GM21423 (cell line): ENCODE data around the gene OSBPL8.
"Not testable (repeated sequence)": the region's sequence is repeated elsewhere in the genome, so short reads cannot be mapped to it uniquely, and the experiment has no call there.

Experiments
- ATAC-seq: cut with Tn5 transposase; IDR thresholded peaks from one replicate; pipeline ENCODE4 v1.9.1; 2021; ENCODE audit warnings: mild to moderate bottlenecking, moderate library complexity; ENCODE audit not compliant: unreplicated experiment

OSBPL8 gene

DNA sequence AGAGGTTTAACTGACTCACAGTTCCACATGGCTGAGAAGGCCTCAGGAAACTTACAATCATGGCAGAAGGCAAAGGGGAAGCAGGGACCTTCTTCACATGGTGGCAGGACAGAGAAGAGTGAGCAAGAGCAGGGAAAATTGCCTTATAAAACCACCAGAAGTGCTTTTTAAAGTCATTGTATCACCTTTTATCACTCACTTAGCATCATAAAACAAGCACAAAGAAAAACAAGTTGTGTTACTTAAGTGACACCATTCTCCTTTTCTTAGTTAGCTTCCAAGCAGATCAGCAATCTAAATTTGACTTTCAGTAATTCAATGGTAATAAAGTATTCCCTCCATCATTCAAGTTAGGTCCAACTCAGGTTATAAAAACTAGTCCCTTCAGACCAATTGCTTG, 28.5 kb downstream of the OSBPL8 start:
- ATAC-seq, result no peak

GRCh38 chr12:76530516-76530915, 29.1 kb downstream of the OSBPL8 start:
- no peak for ATAC-seq

- ATAC-seq, result no peak
Observed at GRCh38 chr12:76529226-76529918, 30.2 kb downstream of the OSBPL8 start.

GRCh38 chr12:76523408-76523807, 36.2 kb downstream of the OSBPL8 start:
- ATAC-seq, result no peak

GRCh38 chr12:76520348-76520747, 39.2 kb downstream of the OSBPL8 start:
- no peak for ATAC-seq

DNA sequence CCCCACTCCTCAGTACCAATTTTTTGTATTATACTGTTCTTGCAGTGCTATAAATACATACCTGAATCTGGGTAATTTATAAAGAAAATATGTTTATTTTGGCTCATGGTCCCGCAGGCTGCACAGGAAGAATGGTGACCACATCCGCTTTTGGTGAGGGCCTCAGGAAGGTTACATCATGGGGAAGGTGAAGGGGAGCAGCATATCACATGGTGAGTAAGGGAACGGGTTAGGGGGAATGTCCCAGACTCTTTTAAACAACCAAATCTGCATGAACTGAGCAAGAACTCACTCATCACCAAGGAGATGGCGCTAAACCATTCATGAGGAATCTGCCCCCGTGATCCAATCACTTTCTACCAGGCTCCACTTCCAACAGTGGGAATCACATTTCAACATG, 40.0 kb downstream of the OSBPL8 start:
- no peak for ATAC-seq

DNA sequence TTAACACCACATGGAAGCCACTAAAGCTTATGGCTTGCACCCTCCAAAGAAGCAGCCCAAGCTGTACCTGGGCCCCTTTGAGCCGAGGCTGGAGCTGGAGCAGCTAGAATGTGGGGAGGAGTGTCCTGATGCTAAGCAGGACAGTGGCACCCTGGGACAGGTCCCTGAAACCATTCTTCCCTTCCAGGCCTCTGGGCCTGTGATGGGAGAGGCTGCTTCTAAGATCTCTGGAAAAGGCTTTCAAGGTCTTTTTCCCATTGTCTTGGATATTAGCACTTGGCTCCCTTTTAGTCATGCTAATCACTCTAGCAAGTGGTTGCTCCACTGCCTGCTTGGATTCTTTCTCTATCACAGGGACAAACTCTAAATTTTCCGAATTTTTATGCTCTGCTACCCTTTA, 40.9 kb downstream of the OSBPL8 start:
- ATAC-seq, result no peak

- no peak for ATAC-seq
Observed at GRCh38 chr12:76515271-76515670, 44.3 kb downstream of the OSBPL8 start.

DNA sequence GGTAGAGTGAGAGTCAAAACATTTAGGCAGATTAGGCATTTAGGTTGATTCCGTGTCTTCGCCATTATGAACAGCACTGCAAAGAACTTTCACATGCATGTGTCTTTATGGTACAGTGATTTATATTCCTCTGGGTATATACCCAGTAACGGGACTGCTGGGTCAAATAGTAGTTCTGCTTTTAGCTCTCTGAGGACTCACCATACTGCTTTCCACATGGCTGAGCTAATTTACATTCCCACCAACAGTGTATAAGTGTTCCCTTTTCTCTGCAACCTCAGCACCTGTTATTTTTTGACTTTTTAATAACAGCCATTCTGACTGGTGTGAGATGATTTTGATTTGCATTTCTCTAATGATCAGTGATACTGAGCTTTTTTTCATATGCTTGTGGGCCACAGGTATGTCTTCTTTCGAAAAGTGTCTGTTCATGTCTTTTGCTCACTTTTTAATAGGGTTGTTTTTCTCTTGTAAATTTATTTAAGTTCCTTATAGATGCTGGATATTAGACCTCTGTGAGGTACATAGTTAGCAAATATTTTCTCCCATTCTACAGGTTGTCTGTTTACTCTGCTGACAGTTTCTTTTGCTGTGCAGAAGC, 48.4 kb downstream of the OSBPL8 start:
- peak; percentile 90 for ATAC-seq

DNA sequence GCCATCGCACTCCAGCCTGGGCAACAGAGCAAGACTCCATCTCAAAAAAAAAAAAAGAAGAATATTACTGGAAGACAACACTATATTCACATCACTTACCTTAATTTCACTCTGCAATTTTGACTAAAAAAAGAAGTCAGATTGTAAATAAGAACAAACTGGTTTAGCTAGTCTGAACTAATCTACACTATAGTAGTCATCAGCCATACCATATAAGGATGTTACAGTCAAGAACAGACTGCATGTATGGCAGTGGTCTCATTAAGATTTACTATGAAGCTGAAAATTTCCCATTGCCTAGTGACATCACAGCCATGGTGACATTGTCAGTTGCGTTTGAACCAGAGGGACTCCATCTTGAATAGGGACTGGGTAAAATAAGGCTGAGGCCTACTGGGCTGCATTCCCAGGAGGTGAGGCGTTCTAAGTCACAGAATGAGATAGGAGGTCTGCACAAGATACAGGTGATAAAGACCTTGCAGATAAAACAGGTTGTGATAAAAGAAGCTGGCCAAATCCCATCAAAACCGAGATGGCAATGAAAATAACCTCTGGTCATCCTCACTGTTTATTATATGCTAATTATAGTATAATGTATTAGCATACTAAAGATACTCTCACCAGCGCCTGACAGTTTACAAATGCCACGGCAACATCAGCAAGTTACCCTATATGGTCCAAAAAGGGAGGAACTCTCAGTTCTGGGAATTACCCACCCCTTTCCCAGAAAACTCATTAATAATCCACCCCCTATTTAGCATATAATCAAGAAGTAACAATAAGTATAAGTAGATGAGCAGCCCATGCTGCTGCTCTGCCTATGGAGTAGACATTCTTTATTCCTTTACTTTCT, 51.2 kb downstream of the OSBPL8 start:
- no peak for ATAC-seq

DNA sequence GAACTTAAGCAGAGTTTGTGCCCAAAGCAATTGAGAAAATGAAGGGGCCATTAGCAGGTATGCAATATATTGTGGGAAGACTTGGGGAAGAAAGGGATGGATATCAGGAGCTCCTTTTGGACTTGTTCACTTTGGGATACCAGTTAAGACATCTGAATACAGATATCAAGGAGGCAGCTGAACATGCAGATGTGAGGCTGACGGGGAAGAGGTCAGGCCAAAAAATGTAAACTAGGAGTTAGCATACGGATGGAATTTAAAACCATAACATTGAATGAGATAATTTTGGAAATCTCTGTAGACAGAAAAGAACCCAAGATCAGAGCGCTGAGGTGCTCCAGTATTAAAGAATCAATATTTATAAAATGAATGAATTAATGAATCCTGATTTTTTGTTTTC, 53.4 kb downstream of the OSBPL8 start:
- ATAC-seq, result no peak

DNA sequence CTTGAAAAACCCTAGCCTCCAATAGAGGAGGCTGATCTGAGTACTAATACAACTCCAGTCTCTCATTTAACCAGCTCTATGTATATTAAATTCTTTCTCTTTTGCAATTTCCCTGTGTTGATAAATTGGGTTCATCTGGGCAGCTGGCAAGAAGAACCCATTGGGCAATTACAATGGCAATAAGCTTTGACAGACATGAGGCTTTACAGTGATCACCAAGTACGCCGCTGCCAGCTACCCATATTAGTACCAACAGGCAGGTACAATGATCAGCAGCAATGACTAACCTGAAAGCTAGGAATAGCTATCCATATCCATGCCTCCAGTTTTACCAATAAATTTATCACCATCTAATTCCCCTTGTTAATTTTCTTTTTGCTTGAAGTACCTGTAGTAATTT, 54.5 kb downstream of the OSBPL8 start:
- ATAC-seq, result no peak

GRCh38 chr12:76504606-76505005, 55.0 kb downstream of the OSBPL8 start:
- no peak for ATAC-seq

- no peak for ATAC-seq
Observed at GRCh38 chr12:76503957-76504356, 55.6 kb downstream of the OSBPL8 start.

DNA sequence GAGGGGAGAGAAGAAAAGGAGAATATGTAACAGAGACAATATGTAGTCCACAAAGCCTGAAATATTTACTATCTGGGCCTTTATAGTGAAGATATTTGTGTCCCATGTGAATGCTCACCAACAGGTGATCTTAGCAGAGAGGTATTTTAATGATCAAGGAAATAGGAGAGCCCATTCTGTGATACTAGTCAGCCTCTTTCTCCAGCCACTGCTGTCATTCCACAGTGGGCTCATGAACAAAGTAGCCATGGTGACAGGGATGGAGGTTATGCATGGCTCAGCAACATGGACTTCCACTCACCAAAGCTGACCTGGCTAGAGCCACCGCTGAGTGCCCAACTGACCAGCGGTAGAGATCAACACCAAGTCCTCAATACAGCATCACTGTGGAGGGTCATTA, 58.2 kb downstream of the OSBPL8 start:
- no peak for ATAC-seq

DNA sequence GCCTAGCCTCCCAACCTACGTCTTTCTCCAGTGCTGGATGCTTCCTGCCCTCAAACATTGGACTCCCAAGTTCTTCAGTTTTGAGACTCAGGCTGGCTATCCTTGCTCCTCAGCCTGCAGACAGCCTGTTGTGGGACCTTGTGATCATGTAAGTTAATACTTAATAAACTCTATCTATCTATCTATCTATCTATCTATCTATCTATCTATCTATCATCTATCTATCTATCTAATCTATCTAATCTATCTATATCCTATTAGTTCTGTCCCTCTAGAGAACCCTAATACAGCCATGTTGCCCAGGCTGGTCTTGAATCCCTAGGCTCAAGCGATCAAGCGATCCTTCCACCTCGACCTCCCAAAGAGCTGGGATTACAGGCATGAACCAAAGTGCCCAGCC, 60.4 kb downstream of the OSBPL8 start:
- ATAC-seq, result not testable (repeated sequence)

DNA sequence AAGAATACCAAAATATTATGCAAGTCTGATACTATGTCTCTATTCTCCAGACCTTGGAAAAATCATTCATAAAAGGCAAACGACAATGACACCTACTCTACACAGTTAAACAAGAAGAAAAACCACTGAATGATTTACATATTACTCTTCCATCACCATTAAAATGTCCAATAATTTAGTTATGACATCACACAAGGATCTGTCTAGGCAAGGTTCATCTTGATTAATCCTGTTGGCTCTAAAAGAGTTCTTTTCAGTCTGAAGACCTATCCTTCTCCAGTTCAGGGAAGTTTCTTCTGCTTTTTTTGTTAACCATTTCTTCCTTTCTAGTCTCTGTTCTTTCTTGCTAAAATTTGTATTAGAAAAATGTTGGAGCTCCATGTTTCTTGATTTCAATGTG, 64.0 kb downstream of the OSBPL8 start:
- ATAC-seq, result no peak

GRCh38 chr12:76491292-76491691, 68.3 kb downstream of the OSBPL8 start:
- ATAC-seq, result no peak

DNA sequence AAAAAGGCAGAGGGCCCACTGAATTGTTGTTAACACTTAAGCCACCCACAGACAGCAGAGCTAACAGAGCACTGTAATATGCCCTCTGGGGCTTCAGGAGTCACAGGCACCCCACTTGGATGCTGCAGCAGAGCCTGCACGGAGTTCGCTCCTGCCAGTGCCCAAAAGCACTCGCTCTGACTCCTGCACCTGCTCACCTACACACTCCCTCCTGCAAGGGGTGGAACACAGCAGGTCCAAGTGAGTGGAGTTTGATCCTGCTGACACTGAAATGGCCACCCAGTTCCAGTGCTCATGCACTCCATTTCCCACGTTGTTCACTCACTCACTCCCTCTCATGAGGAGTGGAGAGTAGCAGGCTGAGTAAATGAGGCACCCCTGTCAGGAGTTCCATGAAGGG, 68.8 kb downstream of the OSBPL8 start:
- no peak for ATAC-seq

GRCh38 chr12:76489737-76490136, 69.8 kb downstream of the OSBPL8 start:
- no peak for ATAC-seq

DNA sequence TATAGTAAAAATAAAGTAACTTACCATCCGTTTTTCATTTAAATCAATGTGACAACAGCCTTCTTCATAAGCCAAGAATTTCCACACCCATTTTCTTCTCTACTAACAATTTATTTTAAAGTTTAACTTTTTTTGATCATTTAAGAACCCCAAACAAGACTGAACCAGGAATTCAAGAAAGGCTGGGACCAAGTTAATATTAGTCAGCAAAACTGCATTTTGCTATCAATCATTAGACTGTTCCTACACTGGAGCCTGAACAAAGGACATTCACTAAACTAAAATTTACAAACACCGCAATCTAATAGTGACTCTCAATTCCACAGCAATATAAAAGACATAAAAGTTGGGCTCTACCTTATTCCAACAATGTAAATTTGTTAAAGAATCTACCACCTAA, 73.6 kb downstream of the OSBPL8 start:
- ATAC-seq, result no peak

- ATAC-seq, result no peak
Observed at GRCh38 chr12:76480796-76481195, 78.8 kb downstream of the OSBPL8 start.
